ENCODE measurements around the gene ZNF512B.

Gene ZNF512B

DNA sequence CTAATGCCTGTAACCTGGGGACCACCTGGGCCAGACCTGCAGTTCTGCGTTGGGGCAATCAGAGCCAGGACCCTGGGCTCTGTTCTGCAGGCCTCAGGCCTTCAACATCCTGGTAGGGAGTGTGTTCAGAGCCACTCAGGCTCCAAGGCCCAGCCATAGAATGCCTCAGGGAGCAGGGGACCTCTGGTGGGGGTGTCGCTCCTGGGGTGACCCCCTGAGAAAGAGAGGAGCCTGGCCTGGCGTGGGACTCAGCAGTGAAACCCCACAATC is 26.0 kb downstream of the ZNF512B start:
- no peak for ATAC-seq
- TF ChIP-seq ZNF70 (CRISPR knock-in tag; IDR thresholded peaks at IDR 0.05) (no peak), ESRRG (CRISPR knock-in tag; IDR thresholded peaks at IDR 0.05) (no peak)
- TF ChIP-seq, protein P1, sequence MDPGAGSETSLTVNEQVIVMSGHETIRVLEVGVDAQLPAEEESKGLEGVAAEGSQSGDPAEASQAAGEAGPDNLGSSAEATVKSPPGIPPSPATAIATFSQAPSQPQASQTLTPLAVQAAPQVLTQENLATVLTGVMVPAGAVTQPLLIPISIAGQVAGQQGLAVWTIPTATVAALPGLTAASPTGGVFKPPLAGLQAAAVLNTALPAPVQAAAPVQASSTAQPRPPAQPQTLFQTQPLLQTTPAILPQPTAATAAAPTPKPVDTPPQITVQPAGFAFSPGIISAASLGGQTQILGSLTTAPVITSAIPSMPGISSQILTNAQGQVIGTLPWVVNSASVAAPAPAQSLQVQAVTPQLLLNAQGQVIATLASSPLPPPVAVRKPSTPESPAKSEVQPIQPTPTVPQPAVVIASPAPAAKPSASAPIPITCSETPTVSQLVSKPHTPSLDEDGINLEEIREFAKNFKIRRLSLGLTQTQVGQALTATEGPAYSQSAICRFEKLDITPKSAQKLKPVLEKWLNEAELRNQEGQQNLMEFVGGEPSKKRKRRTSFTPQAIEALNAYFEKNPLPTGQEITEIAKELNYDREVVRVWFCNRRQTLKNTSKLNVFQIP (CRISPR knock-in tag; IDR thresholded peaks at IDR 0.05; ENCODE audit: borderline replicate concordance, low read depth): no peak

DNA sequence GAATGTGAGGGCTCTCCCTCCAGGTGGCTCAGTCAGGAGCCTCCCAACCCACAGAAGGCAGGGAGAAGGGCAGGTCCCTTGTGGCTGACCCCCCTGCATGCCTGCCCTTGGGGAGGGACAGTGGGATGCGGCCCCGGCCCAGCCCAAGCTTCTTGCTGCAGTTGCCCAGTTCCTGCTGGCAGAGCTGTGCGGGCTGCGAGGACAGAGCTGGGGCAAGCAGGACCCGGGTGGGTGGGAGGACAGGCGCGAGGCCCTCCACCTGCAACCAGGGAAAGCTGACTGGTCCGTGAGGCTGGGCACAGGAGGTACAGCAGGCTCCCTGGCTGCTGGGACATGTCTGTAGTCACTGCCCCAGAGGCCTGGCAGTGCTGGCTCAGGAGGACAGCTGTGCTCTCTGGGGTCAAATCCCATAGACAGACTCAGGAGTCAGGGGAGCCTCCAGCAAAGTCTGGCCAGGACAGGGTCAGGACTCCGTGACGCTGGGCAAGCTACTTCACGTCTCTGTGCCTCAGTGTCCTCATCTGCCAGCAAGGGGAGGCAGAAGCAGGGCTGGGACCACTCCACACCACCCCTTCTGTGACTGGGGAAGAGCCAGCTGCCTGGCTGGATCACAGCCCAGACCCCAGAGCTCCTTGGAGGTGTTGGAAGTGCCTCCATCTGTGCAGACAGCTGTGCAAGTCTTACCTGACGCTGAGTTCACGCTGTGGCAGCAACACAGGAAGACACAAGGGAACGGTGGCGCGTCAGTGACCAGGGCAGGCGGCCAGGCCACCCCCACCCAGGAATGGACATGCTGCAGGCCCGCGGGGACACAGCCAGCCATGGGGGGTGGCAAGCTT is 26.5 kb downstream of the ZNF512B start:
- ATAC-seq: no peak
- TF ChIP-seq RARB (CRISPR knock-in tag; IDR thresholded peaks at IDR 0.05) (no peak), PPARA (CRISPR knock-in tag; IDR thresholded peaks at IDR 0.05; ENCODE audit: borderline replicate concordance) (no peak), TOX (CRISPR knock-in tag; IDR thresholded peaks at IDR 0.05; ENCODE audit: borderline replicate concordance) (no peak), GLIS3 (CRISPR knock-in tag; IDR thresholded peaks at IDR 0.05) (no peak), ARNTL (CRISPR knock-in tag; IDR thresholded peaks at IDR 0.05; ENCODE audit: borderline replicate concordance, low read depth) (no peak), OSR1 (CRISPR knock-in tag; IDR thresholded peaks at IDR 0.05) (no peak), SNAI2 (CRISPR knock-in tag; IDR thresholded peaks at IDR 0.05) (no peak), TCF4 (CRISPR knock-in tag; IDR thresholded peaks at IDR 0.05; ENCODE audit: borderline replicate concordance) (no peak), ZC3H10 (CRISPR knock-in tag; IDR thresholded peaks at IDR 0.05) (no peak), ZFP30 (CRISPR knock-in tag; IDR thresholded peaks at IDR 0.05) (no peak)
- TF ChIP-seq, protein P1 (CRISPR knock-in tag; IDR thresholded peaks at IDR 0.05; ENCODE audit: borderline replicate concordance, low read depth): no peak
- TF ChIP-seq, protein P2, sequence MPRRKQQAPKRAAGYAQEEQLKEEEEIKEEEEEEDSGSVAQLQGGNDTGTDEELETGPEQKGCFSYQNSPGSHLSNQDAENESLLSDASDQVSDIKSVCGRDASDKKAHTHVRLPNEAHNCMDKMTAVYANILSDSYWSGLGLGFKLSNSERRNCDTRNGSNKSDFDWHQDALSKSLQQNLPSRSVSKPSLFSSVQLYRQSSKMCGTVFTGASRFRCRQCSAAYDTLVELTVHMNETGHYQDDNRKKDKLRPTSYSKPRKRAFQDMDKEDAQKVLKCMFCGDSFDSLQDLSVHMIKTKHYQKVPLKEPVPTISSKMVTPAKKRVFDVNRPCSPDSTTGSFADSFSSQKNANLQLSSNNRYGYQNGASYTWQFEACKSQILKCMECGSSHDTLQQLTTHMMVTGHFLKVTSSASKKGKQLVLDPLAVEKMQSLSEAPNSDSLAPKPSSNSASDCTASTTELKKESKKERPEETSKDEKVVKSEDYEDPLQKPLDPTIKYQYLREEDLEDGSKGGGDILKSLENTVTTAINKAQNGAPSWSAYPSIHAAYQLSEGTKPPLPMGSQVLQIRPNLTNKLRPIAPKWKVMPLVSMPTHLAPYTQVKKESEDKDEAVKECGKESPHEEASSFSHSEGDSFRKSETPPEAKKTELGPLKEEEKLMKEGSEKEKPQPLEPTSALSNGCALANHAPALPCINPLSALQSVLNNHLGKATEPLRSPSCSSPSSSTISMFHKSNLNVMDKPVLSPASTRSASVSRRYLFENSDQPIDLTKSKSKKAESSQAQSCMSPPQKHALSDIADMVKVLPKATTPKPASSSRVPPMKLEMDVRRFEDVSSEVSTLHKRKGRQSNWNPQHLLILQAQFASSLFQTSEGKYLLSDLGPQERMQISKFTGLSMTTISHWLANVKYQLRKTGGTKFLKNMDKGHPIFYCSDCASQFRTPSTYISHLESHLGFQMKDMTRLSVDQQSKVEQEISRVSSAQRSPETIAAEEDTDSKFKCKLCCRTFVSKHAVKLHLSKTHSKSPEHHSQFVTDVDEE (CRISPR knock-in tag; IDR thresholded peaks at IDR 0.05): no peak
- TF ChIP-seq, protein P3, sequence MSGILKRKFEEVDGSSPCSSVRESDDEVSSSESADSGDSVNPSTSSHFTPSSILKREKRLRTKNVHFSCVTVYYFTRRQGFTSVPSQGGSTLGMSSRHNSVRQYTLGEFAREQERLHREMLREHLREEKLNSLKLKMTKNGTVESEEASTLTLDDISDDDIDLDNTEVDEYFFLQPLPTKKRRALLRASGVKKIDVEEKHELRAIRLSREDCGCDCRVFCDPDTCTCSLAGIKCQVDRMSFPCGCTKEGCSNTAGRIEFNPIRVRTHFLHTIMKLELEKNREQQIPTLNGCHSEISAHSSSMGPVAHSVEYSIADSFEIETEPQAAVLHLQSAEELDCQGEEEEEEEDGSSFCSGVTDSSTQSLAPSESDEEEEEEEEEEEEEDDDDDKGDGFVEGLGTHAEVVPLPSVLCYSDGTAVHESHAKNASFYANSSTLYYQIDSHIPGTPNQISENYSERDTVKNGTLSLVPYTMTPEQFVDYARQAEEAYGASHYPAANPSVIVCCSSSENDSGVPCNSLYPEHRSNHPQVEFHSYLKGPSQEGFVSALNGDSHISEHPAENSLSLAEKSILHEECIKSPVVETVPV (CRISPR knock-in tag; IDR thresholded peaks at IDR 0.05): no peak

DNA sequence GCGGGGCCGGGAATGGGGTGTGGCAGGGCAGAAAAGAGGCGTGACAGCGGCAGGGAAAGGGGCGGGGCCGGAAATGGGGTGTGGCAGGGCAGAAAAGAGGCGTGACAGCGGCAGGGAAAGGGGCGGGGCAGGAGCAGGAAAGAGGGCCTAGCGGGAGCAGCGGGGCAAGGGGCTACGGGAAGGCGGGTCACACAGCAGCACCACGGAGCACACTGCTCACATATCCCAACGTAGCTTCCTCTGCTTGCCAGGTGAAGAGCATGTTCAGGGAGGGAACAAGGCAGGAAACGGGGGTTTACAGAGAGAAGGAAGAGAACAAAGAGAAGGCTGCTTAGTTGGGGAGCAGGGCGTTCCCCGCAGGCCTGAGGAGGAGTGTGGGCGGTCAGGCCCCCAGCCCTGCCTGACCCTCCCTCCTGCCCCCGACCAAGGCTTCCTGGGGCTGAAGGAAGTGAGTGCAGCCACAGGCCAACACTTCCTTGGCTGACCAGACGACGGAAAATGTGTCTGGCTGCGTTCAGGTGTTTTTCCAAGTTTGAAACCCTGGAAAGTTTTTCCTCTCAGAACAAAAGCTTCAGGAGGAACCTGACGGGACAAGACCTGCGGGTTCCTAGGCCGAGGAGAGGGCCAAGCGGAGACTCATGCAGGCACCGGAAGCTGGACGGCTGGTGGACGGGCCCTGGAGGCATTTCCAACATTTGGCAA is 27.3 kb downstream of the ZNF512B start:
- no peak for TF ChIP-seq SNAI2 (CRISPR knock-in tag; IDR thresholded peaks at IDR 0.05)
- ATAC-seq: no peak

DNA sequence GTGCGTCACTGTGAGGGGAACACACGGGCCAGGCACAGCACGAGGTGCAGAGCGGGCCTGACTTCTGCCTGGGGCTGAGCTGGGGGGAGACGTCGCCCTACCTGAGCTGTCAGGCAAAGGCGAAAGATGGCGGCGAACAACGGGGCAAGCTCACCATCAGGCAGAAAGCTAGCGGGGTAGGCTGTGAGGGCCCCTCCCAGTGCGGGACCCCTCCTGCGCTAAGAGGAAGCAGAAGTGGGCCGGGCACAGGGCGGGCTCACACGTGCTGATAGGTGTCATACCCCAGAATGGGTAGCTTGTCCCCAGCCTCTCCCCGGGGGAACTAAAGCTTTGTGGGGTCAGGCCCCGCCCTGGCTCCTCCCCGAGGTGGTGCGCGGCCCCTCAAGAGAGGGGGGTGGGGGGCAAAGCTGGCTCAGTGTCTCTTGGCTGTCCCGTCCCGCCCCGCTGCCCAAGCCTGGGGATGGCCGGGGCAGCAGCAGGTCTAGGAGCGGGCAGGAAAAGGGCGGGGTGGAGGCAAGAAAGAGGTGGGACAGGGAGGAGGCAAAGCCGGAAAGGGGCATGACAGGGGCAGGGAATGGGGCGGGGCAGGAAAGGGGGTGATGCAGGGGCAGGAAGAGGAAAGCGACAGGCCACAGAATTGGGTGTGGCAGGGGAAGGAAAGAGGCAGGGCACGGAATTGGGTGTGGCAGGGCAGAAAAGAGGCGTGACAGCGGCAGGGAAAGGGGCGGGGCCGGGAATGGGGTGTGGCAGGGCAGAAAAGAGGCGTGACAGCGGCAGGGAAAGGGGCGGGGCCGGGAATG is 28.2 kb downstream of the ZNF512B start:
- TF ChIP-seq, protein P4, sequence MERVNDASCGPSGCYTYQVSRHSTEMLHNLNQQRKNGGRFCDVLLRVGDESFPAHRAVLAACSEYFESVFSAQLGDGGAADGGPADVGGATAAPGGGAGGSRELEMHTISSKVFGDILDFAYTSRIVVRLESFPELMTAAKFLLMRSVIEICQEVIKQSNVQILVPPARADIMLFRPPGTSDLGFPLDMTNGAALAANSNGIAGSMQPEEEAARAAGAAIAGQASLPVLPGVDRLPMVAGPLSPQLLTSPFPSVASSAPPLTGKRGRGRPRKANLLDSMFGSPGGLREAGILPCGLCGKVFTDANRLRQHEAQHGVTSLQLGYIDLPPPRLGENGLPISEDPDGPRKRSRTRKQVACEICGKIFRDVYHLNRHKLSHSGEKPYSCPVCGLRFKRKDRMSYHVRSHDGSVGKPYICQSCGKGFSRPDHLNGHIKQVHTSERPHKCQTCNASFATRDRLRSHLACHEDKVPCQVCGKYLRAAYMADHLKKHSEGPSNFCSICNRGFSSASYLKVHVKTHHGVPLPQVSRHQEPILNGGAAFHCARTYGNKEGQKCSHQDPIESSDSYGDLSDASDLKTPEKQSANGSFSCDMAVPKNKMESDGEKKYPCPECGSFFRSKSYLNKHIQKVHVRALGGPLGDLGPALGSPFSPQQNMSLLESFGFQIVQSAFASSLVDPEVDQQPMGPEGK (CRISPR knock-in tag; IDR thresholded peaks at IDR 0.05; ENCODE audit: borderline replicate concordance): no peak
- TF ChIP-seq ZNF8 (CRISPR knock-in tag; IDR thresholded peaks at IDR 0.05) (no peak), PPARA (CRISPR knock-in tag; IDR thresholded peaks at IDR 0.05; ENCODE audit: borderline replicate concordance) (no peak), ZC3H10 (CRISPR knock-in tag; IDR thresholded peaks at IDR 0.05) (no peak), BACH2 (CRISPR knock-in tag; IDR thresholded peaks at IDR 0.05; ENCODE audit: borderline replicate concordance) (no peak), ZNF70 (CRISPR knock-in tag; IDR thresholded peaks at IDR 0.05) (no peak), ZFP30 (CRISPR knock-in tag; IDR thresholded peaks at IDR 0.05) (no peak), SNAI2 (CRISPR knock-in tag; IDR thresholded peaks at IDR 0.05) (no peak), ISL1 (CRISPR knock-in tag; IDR thresholded peaks at IDR 0.05) (no peak)
- TF ChIP-seq, protein P5, sequence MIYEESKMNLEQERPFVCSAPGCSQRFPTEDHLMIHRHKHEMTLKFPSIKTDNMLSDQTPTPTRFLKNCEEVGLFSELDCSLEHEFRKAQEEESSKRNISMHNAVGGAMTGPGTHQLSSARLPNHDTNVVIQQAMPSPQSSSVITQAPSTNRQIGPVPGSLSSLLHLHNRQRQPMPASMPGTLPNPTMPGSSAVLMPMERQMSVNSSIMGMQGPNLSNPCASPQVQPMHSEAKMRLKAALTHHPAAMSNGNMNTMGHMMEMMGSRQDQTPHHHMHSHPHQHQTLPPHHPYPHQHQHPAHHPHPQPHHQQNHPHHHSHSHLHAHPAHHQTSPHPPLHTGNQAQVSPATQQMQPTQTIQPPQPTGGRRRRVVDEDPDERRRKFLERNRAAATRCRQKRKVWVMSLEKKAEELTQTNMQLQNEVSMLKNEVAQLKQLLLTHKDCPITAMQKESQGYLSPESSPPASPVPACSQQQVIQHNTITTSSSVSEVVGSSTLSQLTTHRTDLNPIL (CRISPR knock-in tag; IDR thresholded peaks at IDR 0.05; ENCODE audit: low read depth): no peak
- TF ChIP-seq, protein P3 (CRISPR knock-in tag; IDR thresholded peaks at IDR 0.05): no peak
- no peak for ATAC-seq

All from SK-N-SH treated with all-trans-retinoic acid at 6 μM for 48 hours (cell line).